CD4-positive, alpha-beta T cell treated with Interleukin-15 for 1 hour (primary cell): ENCODE results near the gene FBXO33.
A peak's percentile ranks its signal among the peaks of the same experiment; 100 is the strongest.

Experiments used
- DNase-seq: peaks from one replicate; pipeline ENCODE4 v3.0.0-alpha.2; 2020

Gene FBXO33

DNA sequence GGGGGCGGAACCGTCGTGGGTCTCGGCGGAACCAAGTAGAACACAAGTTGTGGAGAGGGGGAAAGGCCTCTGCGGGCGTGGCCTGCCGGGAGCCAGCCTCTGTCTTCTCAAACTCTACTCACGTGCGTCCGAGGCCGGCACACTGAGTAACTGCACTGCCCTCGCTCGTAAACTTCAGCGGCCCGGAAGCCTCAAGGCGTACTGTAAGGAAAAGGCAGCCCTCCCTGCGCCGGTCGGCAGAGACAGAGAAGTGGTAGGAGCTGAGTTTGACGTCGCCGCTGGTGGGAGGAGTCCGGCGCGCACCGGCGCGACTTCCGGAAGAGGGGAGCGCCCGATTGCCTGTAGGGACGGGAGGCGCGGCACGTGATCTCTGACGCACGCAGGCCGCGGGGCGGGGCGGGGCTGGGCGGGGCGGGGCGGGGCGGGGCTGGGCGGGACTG is at the start of gene FBXO33:
FBXO33 (minus strand) TSS at position 255 of the 440 bp plus-strand sequence. CDS start 271 bp downstream, outside the sequence.
- peak; percentile 98 for DNase-seq

DNA sequence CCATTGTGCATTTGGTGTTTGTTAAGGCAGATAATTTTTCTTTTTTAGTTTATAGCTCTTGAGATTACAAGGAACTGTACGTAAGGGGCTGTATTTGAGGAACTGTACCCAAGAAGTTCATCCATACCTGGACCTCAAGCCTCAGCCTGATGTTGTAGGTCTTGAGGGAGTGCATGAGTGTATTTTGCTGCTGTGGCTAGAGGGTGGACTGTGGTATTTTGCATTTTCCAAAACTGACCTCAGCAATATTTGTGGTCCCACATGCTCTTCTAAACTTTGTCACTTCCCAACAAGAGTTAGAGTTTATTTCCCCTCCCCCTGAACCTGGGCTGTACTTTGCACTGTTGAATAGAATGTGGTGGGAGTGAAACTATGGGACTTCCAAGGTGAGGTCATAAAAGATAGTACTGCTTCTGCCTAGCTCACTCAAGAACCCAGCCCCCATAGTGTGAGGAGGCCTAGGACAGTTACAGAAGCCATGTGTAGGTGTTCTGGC is 42.2 kb upstream of the FBXO33 start:
- no peak for DNase-seq

GRCh38 chr14:39472078-39472477 is 39.8 kb upstream of the FBXO33 start:
- DNase-seq: no peak

DNA sequence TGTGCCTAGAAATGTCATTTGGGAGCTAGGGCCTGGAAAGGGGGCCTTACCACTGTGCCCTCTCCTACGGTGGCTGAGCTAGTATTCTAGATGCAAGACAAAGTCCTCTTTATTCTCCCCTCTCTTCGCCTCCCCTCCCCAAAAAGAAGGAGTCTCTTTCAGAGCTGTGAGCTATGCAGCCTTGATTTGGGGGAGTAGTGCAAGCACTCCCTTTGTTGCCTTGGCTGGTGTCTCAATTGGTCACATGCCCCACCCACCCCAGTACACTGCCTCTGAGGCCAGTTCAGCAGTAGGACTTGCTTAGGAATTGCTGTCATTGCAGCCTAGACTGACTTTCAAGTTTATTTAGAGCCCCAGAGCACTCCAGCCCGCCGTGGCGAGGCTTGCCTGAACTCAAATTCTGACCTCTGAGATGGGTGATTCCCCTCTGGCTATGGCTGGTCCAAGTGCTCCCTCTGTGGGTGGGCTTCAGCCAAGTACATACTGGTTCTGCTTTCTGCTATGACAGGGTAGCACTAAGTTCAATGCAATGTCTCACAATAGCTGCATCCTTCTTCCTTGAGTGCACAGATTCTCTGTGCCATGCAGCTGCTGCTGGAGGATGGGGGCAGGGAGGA is 37.0 kb upstream of the FBXO33 start:
- peak; percentile 27 for DNase-seq

DNA sequence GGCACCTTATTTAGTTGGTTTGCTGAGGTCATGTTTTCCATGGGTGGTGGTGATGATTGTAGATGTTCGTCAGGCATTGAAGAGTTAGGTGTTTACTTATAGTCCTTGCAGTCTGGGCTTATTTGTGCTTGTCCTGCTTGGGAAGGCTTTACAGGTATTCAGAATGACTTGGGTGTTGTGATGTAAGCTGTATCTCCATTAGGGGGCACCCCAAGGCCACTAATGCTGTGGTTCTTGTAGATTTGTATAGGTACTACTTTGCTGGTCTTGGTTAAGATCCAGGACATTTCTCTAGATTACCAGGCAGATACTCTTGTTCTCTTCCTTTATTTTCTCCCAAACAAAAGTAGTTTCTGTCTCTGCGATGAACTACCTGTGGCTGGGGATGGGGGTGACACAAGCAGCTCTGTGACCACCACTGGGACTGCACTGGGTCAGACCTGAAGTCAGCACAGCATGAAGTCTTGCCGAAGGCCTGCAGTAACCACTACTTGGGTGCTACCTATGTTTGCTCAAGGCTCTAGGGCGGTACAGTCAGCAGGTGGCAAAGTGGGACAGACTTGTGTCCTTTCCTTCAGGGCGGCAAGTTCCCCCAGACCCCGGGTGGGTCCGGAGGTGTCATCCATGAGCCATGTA is 35.8 kb upstream of the FBXO33 start:
- no peak for DNase-seq

- DNase-seq: no peak
These were observed 27.7 kb upstream of the FBXO33 start for GRCh38 chr14:39459795-39460478.

DNA sequence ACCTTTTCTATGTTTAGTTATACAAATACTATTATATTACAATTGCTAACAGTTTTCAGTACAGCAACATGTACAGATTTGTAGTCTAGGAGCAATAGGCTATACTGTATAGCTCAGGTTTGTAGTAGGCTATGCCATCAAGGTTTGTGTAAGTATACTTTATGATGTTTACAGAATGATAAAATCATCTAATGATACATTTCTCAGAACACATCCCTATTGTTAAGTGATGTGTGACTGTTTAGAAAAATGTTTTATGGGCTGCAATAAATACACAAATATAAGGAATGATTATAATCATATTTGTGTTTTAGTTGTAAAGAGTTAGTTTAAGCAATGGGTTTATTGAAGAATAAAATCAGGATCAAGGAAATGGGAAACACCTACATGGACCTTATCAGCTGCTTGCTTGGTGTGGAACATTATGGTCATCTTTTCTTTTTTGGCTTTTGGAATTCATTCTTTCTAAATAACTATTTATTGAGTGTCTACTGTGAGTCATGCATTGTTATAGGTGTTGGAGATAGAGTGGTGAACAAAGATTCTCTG is 24.5 kb upstream of the FBXO33 start:
- no peak for DNase-seq

- no peak for DNase-seq
These were observed 22.8 kb upstream of the FBXO33 start for GRCh38 chr14:39454906-39455539.

DNA sequence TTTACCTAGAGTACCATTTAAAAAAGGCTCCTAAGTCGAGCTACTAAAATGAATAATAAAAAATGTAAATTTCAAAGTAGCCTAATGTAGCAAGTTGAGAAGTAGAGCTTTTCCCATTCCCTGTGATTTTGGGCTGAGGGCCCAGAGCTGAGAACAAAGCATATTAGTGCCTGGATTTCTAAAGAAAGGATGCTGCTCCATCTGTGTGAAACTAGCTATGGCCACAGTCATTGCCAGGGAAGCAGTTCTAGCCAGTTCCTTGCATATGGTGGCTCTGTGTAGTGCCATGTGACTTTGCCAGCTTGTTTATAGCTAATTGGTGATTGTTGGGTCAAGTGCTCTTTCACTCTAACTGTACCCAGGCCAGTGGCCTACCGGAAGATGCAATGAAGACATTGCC is 20.4 kb upstream of the FBXO33 start:
- DNase-seq: no peak

DNA sequence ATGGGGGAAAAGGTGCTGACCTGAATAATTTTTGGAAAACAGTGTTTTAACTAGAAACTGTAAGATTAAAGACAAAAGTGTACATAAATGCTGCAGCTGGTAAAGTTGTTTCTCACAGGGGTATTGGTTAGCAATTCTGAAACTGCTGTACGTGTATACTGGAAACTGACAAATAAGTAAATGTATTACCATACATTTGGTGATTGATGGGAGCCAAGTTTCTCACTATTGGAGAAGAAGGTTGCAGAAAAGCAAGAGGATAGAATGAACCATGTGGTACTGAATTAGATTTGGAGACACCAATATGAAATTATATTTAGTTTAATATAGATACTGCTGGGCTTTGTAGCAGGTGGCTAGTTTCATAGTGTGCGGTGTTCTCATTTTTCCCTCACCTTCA is 19.6 kb upstream of the FBXO33 start:
- DNase-seq: no peak

DNA sequence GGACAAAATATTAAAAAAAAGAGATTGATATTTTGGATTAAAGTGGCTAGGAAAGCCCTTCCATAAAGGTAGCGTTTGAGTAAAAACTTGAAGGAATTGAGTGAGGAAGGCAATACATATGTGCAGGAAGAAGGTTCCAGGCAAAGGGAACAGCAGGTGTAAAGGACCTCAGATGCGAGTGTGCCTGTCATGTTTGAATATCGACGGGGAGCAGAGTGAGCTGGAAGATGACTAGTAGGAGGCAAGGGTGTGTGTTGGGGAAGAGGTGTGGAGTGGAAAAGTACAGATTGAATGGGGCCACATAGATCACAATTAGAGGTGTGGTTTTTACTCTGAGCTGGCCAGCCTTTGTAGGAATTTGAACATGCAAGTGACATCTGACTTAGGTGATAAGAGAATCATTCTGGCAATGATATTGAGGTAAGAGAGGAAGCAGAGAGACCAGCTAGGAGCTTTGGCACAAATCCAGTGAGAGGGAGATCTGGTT is 15.0 kb upstream of the FBXO33 start:
- no peak for DNase-seq

DNA sequence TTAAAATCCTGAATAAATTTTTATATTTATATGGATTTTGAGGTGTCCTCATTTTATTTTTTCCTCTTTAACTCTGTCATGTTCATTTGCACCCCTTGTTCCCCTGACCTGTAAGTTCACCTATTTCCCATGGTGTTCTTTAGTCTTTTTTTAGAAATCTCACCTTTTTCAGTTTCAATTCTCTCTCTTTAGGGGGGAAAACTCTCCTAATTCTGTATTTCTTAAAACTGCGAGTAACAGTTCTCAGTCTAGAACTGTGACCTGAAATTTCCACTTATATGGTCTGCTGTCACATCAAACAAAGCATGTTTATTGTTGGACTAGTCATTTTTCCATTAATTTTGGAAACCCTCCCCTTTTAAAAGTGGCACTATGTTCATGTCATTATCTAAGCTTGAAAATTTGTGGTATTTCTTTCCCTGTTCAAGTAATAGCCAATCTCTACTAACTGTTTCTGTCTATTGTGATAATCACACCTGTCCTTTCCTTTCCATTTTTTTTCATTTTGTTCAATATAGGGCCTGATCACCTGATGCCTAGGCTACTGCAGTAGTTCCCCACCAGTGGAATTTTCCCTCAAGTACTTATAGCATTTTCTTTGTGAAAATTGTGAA is 14.0 kb upstream of the FBXO33 start:
- no peak for DNase-seq

DNA sequence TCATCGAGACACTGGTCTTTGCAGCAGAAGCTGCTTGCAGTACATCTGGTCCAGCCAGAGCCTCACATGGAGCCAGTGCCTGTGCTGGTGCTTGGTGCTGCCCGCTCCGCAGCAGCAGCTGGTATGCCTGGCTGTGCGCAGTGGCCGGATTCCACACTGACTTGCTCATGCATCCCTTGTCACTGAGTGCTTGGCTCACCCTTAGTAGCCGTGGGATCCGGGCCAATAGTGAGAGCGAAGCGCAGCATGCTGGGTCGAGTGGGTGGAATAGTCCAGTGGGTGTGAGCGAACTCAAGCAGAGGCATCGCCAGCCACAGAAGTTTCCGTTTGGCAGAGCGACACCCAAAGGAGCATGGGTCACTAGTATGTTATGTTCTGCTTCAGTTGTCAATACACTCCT is 10.1 kb upstream of the FBXO33 start:
- DNase-seq: no peak

DNA sequence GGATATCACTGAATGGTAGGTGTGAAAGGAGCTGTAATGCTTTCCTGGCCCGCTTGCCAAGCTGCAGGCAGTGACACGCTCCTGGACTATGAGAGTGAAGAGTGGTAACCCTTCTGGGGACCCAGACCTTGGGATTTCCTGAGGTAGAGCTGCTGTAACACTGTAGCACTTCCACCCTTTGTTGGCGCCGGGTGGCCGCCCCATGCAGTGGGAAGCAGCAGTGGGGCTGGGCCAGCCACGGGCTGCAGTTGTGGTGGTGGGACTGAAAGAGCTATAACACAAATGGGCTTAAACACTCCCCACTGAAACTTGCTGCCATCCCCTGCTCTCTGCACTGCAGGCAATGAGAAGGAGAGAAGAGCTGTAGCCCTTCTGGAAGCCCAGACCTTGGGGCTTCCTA is 9.6 kb upstream of the FBXO33 start:
- DNase-seq: no peak

DNA sequence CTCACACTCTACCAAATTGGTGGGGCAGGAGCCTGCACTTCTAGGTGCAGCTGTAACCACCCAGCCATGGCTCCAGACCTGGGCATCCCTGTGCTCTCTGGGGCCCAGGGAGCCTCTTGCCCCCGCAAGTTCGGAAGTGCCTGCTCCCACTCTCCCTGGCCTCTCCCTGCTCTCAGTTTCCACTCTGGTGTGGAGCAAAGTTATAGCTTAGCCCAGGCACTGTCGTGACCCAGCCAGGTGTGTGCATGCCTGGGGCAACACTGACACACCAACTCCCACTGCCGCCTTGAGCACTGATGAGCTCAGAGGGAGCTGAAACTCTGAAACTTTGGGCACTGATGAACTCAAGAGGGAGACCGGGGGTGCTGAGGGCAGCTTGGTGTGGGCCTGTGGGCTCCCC is 8.7 kb upstream of the FBXO33 start:
- no peak for DNase-seq

DNA sequence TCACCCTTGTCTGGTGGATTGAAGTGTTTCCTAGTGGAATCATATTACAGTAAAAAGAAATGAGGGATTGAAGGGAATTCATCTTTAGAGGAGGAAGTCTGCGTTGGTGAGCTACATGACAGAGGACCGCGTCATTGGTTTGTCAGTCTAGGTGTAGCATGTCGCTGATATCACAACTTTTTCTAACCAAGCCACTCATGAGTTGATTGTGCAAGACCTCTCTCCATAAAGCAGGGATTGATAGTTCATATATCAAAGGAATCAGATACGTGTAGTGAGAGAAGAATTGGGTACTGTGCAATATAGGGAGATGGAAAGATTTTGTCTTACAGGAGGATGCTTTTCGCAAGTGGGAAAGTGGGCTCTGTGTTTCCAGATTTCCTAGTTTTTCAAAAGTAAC is 3.0 kb upstream of the FBXO33 start:
- no peak for DNase-seq

GRCh38 chr14:39434401-39434800 is 2.2 kb upstream of the FBXO33 start:
- DNase-seq: no peak

- DNase-seq: no peak
These were observed 1.2 kb upstream of the FBXO33 start for GRCh38 chr14:39433452-39433813.

DNA sequence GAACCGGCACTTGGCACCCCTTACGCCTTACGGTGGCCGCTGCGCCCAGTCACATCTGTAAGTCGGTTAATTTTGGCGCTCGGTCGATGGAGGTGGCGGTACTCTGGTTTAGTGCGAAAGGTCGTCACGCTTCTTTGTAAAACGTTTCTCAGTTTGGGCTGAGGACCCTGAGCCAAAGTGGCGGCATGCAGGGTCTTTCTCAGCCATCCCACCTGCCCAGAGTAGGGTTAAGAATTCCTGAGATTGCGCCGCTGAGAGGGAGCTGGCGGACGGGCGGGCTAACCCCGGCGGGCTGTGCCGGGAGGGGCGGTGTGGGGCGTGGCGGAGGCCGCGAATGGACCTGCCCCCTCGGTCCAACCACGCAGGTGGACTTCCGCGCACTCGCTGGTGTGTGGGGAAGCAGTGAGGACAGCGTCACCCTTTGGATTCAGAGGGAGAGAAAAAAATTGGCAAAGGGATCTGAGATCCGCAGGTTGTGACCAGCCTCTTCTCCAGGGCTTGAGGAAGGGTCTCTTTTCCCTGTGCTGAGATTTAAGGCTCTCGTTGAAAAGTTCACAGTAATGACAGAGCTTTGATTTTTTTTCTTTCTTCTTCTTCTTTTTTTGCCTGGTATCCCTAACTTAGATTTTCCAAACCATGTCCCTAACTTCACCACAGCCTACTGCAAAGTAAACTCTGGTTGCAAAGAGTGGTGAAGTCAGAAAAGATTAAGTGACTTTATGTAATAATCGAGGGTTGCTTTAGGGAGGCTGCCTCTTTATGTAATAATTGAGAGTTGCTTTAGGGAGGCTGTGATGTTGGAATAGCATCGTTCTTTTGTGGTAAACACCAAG is 602 bp upstream of the FBXO33 start:
- DNase-seq: peak; percentile 76

GRCh38 chr14:39431416-39432178 is 636 bp downstream of the FBXO33 start:
- peak; percentile 58 for DNase-seq
